H1 (cell line): ENCODE data around the gene PDE4DIP.
"Not testable (repeated sequence)": the region's sequence is repeated elsewhere in the genome, so short reads cannot be mapped to it uniquely, and the experiment has no call there.

ENCODE experiments used
- CTCF ChIP-seq, 3 experiments: IDR thresholded peaks; 1 replicate in 2 of 3; 2 replicates in 1 of 3; pipeline versions ENCODE4 v1.5.1 to v1.6.1; 2011; ENCODE audit warnings: low read length in 3 of 3, mild to moderate bottlenecking in 3 of 3, inconsistent platforms in 2 of 3, low read depth in 1 of 3, moderate library complexity in 1 of 3; ENCODE audit not compliant: insufficient read depth in 1 of 3; ENCODE audit errors: control extremely low read depth in 1 of 3
- SIRT6 ChIP-seq: IDR thresholded peaks from one replicate; pipeline ENCODE4 v1.7.1; 2012; ENCODE audit warnings: low read length, inconsistent platforms
- TAF7 ChIP-seq: optimal IDR thresholded peaks from 2 replicates; pipeline ENCODE3; 2011; ENCODE audit warnings: low read depth, mild to moderate bottlenecking, inconsistent platforms, low read length, moderate library complexity, borderline replicate concordance

- not testable (repeated sequence) for TF ChIP-seq SIRT6; CTCF (IDR thresholded peaks at IDR 0.05; ENCODE audit: control extremely low read depth in 1 of 3, insufficient read depth in 1 of 3, low read depth in 1 of 3, low read length in 3 of 3); TAF7
Measured at GRCh38 chr1:149015522-149015921, 171.3 kb downstream of the PDE4DIP start.
